ENCODE data around the gene SNRPF. TPM values are rescaled to one million over a fixed set of nuclear protein-coding genes. Genes with fewer than 3 reads are reported as not detected.

SNRPF gene
- polyA plus RNA-seq, 4 donors: 18.9 to 61.9 (median 31.9) TPM

DNA sequence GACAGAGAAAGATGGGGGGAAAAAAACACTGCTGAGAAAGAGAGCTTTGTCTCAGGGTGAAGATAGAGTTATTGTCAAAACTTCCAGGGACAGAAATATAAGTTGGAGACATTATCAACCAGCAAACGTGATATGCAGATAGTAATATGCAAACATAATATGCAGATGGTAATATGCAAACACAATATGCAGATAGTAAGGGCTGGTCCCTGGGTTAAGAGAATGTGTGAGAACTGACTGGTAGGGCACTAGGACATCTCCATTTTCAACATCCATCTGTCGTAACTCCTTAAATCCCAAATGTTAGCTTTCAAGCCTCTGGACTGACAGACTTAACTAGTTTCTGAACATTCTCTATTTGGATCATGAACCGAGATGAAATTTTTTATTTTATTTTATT, 32.2 kb downstream of the SNRPF start:
- H3K27ac ChIP-seq (ENCODE audit: low read depth in 1 of 3, low read length in 2 of 3): no peak overlapping the region
- no peaks in the 10 kb centered on the region for H3K36me3 ChIP-seq (ENCODE audit: control insufficient read depth in 3 of 3, insufficient read depth in 2 of 3, low read depth in 1 of 3, low read length in 3 of 3)
- no peaks in the 10 kb centered on the region for H3K9me3 ChIP-seq (ENCODE audit: control insufficient read depth in 2 of 2, insufficient read depth in 1 of 2, low read depth in 1 of 2, low read length in 1 of 2)
- H3K4me3 ChIP-seq (ENCODE audit: low read depth in 1 of 3, low read length in 3 of 3): no peak overlapping the region
- no peak for FAIRE-seq
- 59 to 70% (median 61%) methylated on average over 3 of the region's 3 CpGs for whole genome bisulfite sequencing, 3 donors
- H3K27me3 ChIP-seq (ENCODE audit: control insufficient read depth in 3 of 3, insufficient read depth in 3 of 3, low read length in 3 of 3): no peaks in the 10 kb centered on the region
- DNase-seq: no peak
- H3K4me1 ChIP-seq (ENCODE audit: control insufficient read depth in 3 of 3, insufficient read depth in 2 of 3, low read depth in 1 of 3, low read length in 2 of 3): no peaks in the 10 kb centered on the region

DNA sequence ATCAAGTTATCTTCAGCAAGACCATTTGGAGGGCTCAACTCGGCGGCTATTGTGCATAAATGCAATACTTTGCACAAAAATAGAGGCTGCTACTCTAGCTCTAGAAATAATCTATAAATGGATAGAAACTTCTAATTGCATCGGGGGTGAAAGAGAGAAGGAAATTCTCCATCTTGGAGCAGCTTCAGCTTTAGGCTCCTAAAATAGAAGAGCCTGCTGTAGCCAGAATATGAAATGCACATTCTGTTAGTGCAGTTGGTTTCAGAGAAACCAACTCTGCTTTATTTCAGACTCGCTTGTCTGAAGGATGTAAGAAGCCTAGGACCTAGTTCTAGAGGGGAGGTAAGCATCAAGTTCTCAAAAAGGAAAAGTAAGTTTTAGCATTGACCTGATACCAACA, 38.1 kb downstream of the SNRPF start:
- no peaks in the 10 kb centered on the region for H3K36me3 ChIP-seq (ENCODE audit: control insufficient read depth in 3 of 3, insufficient read depth in 2 of 3, low read depth in 1 of 3, low read length in 3 of 3)
- peaks cover 0 to 7% (median 1%) of the 10 kb centered on the region in 3 donors for H3K27me3 ChIP-seq (ENCODE audit: control insufficient read depth in 3 of 3, insufficient read depth in 3 of 3, low read length in 3 of 3)
- H3K27ac ChIP-seq (ENCODE audit: low read depth in 1 of 3, low read length in 2 of 3): no peak overlapping the region
- no peak for FAIRE-seq
- DNase-seq: no peak
- no peaks in the 10 kb centered on the region for H3K9me3 ChIP-seq (ENCODE audit: control insufficient read depth in 2 of 2, insufficient read depth in 1 of 2, low read depth in 1 of 2, low read length in 1 of 2)
- H3K4me3 ChIP-seq (ENCODE audit: low read depth in 1 of 3, low read length in 3 of 3): no peak overlapping the region
- H3K4me1 ChIP-seq (ENCODE audit: control insufficient read depth in 3 of 3, insufficient read depth in 2 of 3, low read depth in 1 of 3, low read length in 2 of 3): no peaks in the 10 kb centered on the region
- 90 to 95% (median 91%) methylated on average over 4 of the region's 4 CpGs for WGBS, 3 donors

DNA sequence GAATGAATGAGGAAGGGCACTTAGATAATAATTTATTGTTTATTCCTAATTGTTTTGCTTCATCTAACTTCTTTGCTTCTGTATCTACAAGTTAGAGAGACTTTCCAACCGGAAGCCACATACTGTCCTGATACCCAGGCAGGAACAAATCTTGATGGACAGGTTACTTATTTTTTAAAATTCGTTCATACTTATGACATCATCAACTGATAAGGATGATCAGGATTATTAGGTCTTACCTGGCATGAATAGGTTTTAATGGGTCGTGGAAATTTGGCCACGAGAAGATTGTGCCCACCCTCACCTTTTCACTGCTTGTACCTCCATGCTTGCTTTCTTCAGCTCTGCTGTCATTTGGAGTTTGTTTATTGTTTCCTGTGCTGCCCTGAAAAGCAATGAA, 39.3 kb downstream of the SNRPF start:
- peaks cover 0 to 7% (median 1%) of the 10 kb centered on the region in 3 donors for H3K27me3 ChIP-seq (ENCODE audit: control insufficient read depth in 3 of 3, insufficient read depth in 3 of 3, low read length in 3 of 3)
- no peaks in the 10 kb centered on the region for H3K9me3 ChIP-seq (ENCODE audit: control insufficient read depth in 2 of 2, insufficient read depth in 1 of 2, low read depth in 1 of 2, low read length in 1 of 2)
- H3K4me3 ChIP-seq (ENCODE audit: low read depth in 1 of 3, low read length in 3 of 3): no peak overlapping the region
- WGBS, 3 donors: 47 to 55% (median 55%) methylated on average over 4 of the region's 4 CpGs
- no peak for FAIRE-seq
- DNase-seq: no peak
- no peaks in the 10 kb centered on the region for H3K4me1 ChIP-seq (ENCODE audit: control insufficient read depth in 3 of 3, insufficient read depth in 2 of 3, low read depth in 1 of 3, low read length in 2 of 3)
- H3K27ac ChIP-seq (ENCODE audit: low read depth in 1 of 3, low read length in 2 of 3): no peak overlapping the region
- H3K36me3 ChIP-seq (ENCODE audit: control insufficient read depth in 3 of 3, insufficient read depth in 2 of 3, low read depth in 1 of 3, low read length in 3 of 3): no peaks in the 10 kb centered on the region

DNA sequence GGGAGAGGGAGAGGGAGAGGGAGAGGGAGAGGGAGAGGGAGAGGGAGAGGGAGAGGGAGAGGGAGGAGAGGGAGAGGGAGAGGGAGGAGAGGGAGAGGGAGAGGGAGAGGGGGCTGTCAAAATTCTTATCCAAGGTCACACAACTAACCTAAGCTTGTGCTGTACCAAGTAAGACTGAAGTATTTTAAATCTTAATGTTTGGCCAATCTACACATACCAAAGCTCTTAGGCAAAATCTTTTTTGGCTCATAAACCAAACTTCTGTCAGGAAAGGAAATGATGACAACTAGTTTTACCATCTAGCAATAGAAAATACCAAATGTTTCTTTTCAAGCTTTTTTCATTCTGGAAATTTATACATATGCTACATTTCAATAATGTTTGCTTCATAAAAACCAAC, 49.8 kb downstream of the SNRPF start:
- FAIRE-seq: no peak
- DNase-seq: no peak
- Histone ChIP-seq H3K27me3 (ENCODE audit: control insufficient read depth in 3 of 3, insufficient read depth in 3 of 3, low read length in 3 of 3) (peaks cover 0 to 6% (median 0%) of the 10 kb centered on the region in 3 donors), H3K4me1 (ENCODE audit: control insufficient read depth in 3 of 3, insufficient read depth in 2 of 3, low read depth in 1 of 3, low read length in 2 of 3) (no peaks in the 10 kb centered on the region), H3K9me3 (ENCODE audit: control insufficient read depth in 2 of 2, insufficient read depth in 1 of 2, low read depth in 1 of 2, low read length in 1 of 2) (peaks cover 0 to 3% of the 10 kb centered on the region in 2 donors), H3K4me3 (ENCODE audit: low read depth in 1 of 3, low read length in 3 of 3) (no peak overlapping the region), H3K27ac (ENCODE audit: low read depth in 1 of 3, low read length in 2 of 3) (no peak overlapping the region), H3K36me3 (ENCODE audit: control insufficient read depth in 3 of 3, insufficient read depth in 2 of 3, low read depth in 1 of 3, low read length in 3 of 3) (no peaks in the 10 kb centered on the region)

DNA sequence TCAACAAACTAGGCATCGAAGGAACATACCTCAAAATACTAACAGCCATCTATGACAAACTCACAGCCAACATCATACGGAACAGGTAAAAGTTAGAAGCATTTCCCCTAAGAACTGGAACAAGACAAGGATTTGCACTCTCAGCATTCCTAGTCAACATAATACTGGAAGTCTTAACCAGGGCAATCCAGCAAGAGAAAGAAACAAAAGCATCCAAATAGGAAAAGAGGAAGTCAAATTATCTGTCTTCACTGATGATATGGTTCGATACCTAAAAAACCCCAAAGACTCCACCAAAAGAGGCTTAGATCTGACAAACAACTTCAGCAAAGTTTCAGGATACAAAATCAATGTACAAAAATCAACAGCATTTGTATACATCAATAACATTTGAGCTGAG, 51.1 kb downstream of the SNRPF start:
- Histone ChIP-seq H3K4me1 (ENCODE audit: control insufficient read depth in 3 of 3, insufficient read depth in 2 of 3, low read depth in 1 of 3, low read length in 2 of 3) (no peaks in the 10 kb centered on the region), H3K9me3 (ENCODE audit: control insufficient read depth in 2 of 2, insufficient read depth in 1 of 2, low read depth in 1 of 2, low read length in 1 of 2) (peaks cover 0 to 3% of the 10 kb centered on the region in 2 donors), H3K27ac (ENCODE audit: low read depth in 1 of 3, low read length in 2 of 3) (no peak overlapping the region), H3K27me3 (ENCODE audit: control insufficient read depth in 3 of 3, insufficient read depth in 3 of 3, low read length in 3 of 3) (no peaks in the 10 kb centered on the region), H3K36me3 (ENCODE audit: control insufficient read depth in 3 of 3, insufficient read depth in 2 of 3, low read depth in 1 of 3, low read length in 3 of 3) (no peaks in the 10 kb centered on the region), H3K4me3 (ENCODE audit: low read depth in 1 of 3, low read length in 3 of 3) (no peak overlapping the region)
- no peak for FAIRE-seq
- DNase-seq: no peak
- WGBS, 3 donors: 88 to 95% (median 91%) methylated on average over 3 of the region's 3 CpGs

Other genes with a start within 250 kb of the SNRPF start
- gene NTN4, start 68.2 kb upstream of the SNRPF start, polyA plus RNA-seq: 10 to 100 TPM in 2 of 4 donors, 1 to 10 TPM in 2; 1.6 to 45.7 (median 9.8) TPM
- gene CCDC38, start 83.7 kb downstream of the SNRPF start, polyA plus RNA-seq: under 1 TPM in 2 of 4 donors, not detected in 2; 0.09 to 0.58 TPM
- 10 to 100 TPM in 1 of 4 donors, under 1 TPM in 3; 0.61 to 10.9 (median 0.85) TPM for gene AMDHD1, start 84.4 kb downstream of the SNRPF start, polyA plus RNA-seq
- gene HAL, start 137.4 kb downstream of the SNRPF start, polyA plus RNA-seq: 1 to 10 TPM in 3 of 4 donors, under 1 TPM in 1; 0.31 to 8.7 (median 1.1) TPM
- gene LTA4H, start 176.6 kb downstream of the SNRPF start, polyA plus RNA-seq: 100 to 1,000 TPM in 1 of 4 donors, 10 to 100 TPM in 3; 74.6 to 195 (median 86.4) TPM

Data from small intestine (tissue), 7 donors.